GM19023 (cell line): ENCODE data around the gene NRCAM.

Source experiments
- ATAC-seq: cut with Tn5 transposase; IDR thresholded peaks from one replicate; pipeline ENCODE4 v1.9.1; 2021; ENCODE audit warnings: mild to moderate bottlenecking, moderate library complexity; ENCODE audit not compliant: unreplicated experiment

Gene NRCAM

GRCh38 chr7:108313086-108313485, 143.2 kb downstream of the NRCAM start:
- no peak for ATAC-seq

DNA sequence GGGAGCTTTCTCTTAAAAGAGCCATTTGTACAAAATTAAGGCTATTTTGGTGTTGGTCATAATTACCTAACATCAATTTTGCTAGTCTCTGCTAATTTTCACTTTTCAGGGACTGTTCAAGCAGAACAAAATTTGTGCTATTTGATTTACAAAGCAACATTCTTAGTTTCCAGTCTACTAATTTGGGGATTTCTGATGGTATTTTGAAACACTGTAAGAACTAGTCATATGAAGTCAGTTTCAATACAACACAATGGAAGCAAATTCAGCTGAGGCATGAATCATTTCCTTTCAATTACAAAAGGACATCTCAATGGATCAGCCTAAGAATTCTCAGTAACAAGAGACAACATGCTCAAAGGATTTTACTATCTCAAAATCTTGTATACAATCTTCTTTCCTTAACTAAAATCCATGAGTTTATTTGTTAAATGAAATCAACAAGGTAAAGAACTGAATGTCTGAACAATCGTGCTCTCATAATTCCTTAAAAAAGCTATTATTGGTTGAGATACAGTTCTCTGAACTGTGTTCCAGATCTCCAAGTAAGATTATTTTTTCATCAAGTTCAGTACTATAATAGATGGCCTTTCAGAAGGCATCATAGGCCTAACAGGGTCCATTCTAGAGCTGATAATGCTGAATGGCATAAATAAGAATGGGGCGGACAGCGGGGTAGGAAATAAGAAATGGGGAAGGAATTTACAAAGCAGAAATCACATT, 144.6 kb downstream of the NRCAM start:
- ATAC-seq = peak; percentile 41

DNA sequence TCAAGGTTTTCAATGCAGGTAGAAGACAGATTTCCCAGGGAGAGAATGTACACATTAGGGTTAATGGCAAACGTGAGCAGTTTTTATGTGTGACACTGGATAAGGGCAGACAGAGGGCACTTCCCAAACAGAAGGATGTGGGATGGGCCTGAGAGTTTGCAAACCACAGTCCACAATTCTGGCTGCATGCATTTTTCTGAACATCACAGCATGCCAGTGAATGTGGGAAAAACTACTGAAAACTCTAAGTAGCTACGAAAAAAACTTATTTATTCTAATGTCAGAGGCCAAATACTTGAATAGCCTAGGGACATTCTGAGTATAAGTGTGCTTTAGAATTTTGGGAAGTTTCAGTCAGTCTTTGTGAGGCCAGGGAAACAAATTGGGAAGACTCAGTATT, 145.9 kb downstream of the NRCAM start:
- ATAC-seq = no peak

DNA sequence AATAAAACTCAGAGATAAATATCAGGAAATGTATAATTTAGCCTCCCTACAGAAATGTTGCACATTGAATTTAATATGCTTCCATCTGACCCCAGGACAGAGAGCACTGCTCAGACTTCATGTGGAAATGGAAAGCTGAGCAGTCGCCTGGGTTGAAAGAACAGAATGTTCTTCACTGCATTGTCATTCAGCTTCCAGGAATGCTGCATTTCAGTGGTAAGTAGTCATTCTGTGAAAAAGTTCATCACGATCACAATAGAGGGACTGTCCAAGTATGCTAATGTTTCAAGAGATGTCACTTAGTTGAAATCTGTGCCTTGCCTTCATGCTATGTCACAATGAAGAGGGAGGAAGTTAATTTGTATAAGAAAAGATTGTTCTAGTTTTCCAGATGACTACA, 147.3 kb downstream of the NRCAM start:
- peak; percentile 63 for ATAC-seq

- no peak for ATAC-seq
Measured at GRCh38 chr7:108308276-108308675, 148.0 kb downstream of the NRCAM start.

- no peak for ATAC-seq
Measured at GRCh38 chr7:108307595-108307994, 148.6 kb downstream of the NRCAM start.

DNA sequence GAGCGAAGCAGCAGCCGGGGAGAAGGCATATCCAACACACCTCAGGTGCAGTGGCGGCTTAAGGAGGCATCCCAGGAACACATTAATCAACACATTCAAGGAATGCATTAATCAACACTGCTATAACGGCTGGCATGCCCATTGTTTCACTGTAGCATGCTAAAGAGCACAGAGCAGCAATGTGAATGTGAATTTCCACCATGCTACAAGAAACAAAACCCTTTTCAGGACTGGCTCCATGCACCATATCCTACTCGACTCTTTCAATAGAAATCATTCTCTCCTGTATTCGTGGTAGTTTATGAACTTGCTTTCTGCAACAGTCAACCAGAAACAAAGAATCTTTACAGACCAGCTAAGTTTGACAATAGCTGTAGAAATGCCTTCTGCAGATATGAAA, 149.0 kb downstream of the NRCAM start:
- ATAC-seq = no peak

DNA sequence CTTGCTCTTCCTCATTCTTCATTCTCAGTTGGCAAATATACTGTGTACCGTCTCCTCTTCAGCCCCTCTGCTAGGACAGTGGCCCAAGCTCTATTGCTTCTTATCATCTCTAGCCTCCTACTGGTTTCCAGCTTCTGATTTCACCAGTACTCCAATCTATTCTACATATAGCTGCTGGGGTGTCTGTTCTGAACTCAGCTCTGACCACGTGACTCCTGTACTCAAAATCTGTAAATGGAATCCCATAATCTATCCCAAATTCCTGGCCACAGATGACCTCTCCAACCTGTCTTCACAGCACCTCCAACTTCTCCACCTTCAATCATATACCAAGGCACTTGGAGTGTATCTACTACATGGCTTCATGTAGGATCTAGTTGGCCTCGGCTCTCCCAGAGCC, 152.9 kb downstream of the NRCAM start:
- no peak for ATAC-seq

- no peak for ATAC-seq
Measured at GRCh38 chr7:108301387-108301786, 154.8 kb downstream of the NRCAM start.

- ATAC-seq = no peak
Measured at GRCh38 chr7:108299251-108299973, 156.8 kb downstream of the NRCAM start.

- no peak for ATAC-seq
Measured at GRCh38 chr7:108296911-108297310, 159.3 kb downstream of the NRCAM start.

DNA sequence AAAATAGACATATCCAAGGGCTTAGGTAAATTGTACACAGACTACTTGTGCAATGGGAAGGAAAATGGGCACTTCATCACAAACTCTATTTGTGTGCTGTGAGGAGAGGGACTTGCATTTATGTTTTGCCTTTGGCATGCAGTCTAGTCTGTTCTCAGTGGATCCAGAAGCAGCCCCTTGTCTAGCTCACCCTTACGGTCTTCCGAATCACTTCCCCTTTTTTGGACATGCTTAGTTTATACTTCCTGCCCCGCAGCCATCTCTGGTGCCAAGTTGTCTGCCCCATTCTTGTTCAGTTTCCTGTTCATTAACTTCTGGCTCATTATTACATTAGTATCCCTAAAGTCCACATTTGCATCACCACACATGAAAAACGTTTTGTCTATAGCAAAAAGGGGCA, 161.6 kb downstream of the NRCAM start:
- no peak for ATAC-seq

GRCh38 chr7:108293149-108293612, 163.1 kb downstream of the NRCAM start:
- ATAC-seq = no peak

DNA sequence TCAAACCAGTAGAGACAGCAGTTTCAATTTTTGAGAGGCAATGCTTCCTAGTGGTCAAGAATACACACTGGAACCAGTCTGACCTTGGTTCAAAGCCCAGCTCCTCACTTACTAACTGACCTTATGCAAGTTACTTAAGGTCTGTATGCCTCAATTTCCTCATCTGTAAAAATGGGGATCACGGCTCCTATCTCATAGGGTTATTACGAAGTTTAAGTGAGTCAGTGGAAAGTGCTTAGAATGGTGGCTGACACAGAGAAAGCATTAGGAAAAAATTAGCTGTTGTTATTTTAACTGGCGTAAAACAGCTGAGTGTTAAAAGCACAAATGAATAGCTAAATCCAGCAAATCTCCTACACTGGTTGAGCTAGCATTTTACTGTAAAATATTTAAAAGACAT, 163.7 kb downstream of the NRCAM start:
- no peak for ATAC-seq

GRCh38 chr7:108291791-108292440, 164.3 kb downstream of the NRCAM start:
- no peak for ATAC-seq

DNA sequence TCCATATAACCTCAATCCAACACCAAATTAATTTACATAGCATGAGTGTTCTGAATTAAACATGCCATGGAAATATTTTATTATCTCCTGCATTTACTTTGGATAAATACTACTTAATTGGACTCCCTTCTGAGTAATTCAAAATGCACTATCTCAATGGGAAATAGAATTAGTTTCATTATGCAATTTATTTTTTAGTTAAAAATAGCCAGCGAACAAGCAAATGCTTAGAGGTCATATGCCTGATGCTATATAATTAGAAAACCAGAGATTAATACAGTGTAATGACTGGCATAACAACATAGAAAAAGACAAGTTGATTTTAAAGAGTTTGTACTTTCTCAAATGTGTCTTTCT, 165.1 kb downstream of the NRCAM start:
- ATAC-seq = no peak

GRCh38 chr7:108290459-108291151, 165.6 kb downstream of the NRCAM start:
- ATAC-seq = no peak

GRCh38 chr7:108289852-108290251, 166.4 kb downstream of the NRCAM start:
- ATAC-seq = no peak

DNA sequence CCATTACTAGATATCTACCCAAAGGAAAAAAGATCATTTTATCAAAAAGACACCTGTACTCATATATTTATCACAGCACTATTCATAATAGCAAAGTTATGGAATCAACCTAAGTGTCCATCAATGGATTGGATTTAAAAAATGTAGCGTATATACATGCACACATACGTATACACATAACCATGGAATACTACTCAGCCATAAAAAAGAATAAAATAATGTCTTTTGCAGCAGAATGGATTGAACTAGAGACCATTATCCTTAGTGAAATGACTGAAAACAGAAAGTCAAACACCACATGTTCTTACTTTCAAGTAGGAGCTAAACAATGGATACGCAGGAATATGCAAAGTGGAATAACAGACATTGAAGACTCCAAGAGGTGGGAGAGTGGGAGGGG, 168.4 kb downstream of the NRCAM start:
- no peak for ATAC-seq

- no peak for ATAC-seq
Measured at GRCh38 chr7:108286290-108286904, 169.8 kb downstream of the NRCAM start.

DNA sequence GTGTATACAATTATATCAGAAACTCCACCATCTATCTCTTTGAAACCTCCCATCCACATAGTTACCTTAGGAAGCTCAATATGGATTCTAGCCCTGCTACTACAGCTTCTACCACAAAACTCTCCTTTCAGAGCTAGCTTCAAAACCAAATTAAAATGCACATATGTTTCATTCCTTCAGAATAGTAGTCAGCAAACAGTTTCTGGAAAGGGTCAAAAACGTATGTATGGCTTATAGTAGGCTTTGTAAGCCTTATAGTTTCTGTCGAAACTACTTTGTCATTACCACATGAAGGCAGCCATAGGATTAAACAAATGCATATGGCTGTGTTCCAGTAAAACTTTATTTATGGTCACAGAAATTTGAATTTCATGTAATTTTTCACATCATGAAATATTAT, 170.5 kb downstream of the NRCAM start:
- ATAC-seq = no peak
